B cell (primary cell): ENCODE measurements around the gene FBXO42.

Experiments used
- CTCF ChIP-seq: fragments of 200-600 bp; IDR thresholded peaks from one replicate; pipeline ENCODE4 v1.8.0; 2022; ENCODE audit warnings: antibody characterized with exemption, mild to moderate bottlenecking
- EZH2 ChIP-seq: IDR thresholded peaks from 2 replicates; pipeline ENCODE4 v1.6.1; 2012; ENCODE audit warnings: borderline replicate concordance, low read depth, mild to moderate bottlenecking, moderate library complexity, low read length; ENCODE audit not compliant: insufficient read depth, poor library complexity, severe bottlenecking

GRCh38 chr1:16376971-16377370 is 24.7 kb upstream of the FBXO42 start:
- TF ChIP-seq CTCF: no peak
- no peak for TF ChIP-seq EZH2
